Fibroblast of skin of right biceps (primary cell): ENCODE data around the gene REELD1.

Source experiments
- DNase-seq: peaks from one replicate; pipeline ENCODE4 v3.0.0-alpha.2; 2013

Gene REELD1

DNA sequence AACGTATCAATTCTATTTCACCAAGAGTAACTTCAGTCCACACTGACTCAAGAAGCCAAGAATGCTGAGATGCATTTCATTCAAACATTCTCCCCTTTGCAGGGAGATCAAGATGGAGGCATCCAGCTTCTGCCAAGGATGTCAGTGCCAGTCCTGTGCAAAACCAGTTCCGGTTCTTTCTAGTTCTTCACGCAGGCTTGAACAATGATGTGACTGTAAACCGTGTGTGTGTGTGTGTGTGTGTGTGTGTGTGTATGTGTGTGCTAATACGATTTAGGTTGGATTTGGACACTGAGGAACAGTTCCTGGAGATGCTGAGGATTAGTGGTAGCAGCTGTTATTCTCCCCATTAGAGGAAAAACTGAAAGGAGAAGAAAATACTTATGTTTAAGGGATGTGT lies at the start of gene REELD1:
Gene REELD1 (plus strand): TSS at position 301 of the 400 bp plus-strand sequence. CDS start 2,415 bp downstream, outside the sequence.
- no peak for DNase-seq

DNA sequence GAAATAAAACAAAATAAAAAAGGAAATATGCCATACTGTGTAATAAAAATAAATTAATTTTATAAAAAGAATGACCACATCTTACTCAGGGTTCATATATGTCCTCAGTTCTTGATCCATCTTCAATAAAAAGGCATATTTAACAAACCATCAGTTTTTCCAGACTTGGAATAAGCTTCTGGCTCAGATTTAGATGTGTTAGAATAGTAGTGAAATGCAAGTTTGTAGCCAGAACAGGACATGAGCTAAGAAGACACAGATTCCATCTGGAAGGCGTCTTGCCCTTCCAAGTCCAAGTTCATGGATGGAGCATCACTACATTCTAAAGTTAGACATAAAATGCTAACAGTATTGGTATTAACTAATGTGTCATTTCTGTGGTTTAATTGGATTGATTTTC lies 49.1 kb upstream of the REELD1 start:
- no peak for DNase-seq

DNA sequence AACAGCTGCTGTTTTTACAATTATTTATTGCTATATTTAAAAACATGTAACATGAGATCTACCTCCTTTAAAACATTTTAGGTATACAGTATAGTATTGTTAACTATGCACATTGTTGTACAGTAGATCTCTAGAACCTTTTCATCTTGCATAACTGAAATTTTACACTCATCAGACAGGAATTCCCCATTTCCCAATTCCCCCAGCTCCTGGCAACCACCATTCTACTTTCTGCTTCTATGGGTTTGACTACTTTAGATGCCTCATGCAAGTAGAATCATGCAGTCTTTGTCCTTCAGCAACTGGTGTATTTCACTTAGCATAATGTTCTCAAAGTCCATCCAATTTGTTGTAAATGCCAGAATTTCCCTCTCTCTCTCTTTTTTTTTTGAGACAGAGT lies 48.5 kb upstream of the REELD1 start:
- DNase-seq = peak; percentile 81

DNA sequence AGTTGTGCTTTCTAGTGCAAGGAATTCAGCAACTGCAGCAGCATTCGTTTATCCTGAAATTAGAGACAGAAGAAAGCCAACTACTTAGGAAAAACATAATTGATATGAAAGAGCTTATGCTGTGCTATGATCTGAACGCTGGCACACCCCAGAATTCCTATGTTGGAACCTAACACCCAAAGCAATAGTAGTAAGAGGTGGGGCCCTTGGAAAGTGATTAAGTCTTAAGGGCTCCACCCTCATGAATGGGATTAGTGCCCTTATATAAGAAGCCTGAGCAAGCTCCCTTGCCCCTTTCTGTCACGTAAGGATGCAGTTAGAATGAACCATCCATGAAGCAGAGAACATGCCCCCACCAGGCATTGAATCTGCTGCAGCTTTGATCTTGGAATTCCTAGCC lies 44.2 kb upstream of the REELD1 start:
- DNase-seq = no peak

DNA sequence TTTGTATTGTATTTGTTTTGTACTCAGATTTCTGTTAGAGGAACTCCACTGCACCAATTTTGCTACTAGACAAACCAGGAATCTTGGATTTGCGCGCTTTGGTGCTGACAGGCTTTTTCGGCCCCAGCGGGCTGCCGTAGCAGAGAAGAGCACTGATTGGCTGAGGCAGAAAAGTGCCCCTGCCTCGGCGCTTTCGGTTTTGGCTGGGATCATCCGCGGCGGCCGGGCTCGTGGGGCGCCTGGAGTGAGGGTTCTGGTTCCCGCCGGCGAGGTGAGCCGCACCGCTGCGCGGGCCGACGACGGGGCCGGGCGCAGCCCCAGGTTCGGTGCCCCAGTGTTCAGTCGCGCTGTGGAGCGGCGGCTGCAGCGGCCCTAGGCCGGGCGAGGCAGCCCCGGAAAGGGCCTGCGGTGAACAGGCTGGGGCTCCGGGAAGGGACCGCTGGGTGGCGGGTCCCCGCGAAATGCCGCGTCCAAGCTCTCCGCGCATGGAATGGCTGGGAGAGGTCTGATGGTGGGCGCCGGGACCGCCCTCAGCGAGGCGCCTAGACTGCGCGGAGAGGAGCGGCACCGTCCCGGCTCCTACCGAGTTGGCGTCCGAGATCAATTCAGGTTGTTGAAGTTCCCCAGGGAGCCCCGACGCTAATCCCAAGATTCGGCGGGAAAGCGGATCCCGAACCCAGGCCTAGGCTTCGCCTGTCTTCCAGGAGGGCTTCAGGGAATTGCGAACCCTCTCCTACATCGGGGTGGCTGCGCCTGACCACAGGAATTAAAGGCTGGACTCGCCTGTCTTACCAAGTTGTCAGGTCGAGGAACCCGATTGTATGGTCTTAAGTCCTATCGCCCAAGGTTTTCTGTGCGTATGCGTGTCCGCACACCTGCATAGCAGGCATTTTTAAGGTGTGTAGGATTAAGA lies 38.5 kb upstream of the REELD1 start, which contains the start of gene LSM6:
Gene LSM6 (plus strand): TSS at position 178 of the 913 bp plus-strand sequence. CDS start 7,204 bp downstream, outside the sequence.
- peak; percentile 89 for DNase-seq

DNA sequence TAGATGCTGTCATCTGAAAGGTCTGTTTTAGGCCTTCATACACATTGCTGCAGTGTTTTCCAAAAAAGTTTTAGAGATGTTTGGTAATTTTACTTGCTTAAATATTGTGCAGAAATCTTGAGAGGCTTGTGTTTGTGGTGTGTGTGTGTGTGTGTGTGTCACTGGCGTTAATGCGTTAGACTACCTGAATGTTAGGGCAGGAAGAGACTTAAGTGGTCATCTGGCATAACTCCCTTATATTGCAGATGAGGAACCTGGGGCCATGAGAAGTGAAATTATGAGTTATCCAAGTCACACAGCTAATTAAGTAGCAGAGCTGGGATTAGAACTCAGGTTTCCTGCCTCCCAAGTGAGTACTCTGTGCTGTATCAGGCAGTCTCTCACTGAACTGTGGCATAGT lies 37.4 kb upstream of the REELD1 start:
- no peak for DNase-seq

DNA sequence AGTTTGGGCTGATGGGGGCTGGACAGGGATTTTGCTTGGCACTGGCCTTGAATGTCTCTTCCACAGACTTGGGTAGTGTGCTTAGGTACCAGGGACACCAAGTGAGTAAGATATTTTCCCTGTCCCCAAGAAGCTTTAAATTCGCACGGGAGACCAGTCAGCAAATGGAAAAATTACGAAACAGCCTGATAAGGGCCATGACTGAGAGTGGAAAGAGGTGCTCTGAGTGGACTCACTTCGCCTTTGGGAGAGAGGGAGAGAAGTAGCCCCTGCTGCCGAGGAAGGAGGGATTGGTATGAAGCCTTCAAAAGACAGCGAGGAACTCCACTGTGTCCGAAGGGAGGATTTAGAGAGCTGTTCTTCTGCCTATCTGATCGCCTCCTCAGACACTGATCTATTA lies 36.2 kb upstream of the REELD1 start:
- DNase-seq = no peak

DNA sequence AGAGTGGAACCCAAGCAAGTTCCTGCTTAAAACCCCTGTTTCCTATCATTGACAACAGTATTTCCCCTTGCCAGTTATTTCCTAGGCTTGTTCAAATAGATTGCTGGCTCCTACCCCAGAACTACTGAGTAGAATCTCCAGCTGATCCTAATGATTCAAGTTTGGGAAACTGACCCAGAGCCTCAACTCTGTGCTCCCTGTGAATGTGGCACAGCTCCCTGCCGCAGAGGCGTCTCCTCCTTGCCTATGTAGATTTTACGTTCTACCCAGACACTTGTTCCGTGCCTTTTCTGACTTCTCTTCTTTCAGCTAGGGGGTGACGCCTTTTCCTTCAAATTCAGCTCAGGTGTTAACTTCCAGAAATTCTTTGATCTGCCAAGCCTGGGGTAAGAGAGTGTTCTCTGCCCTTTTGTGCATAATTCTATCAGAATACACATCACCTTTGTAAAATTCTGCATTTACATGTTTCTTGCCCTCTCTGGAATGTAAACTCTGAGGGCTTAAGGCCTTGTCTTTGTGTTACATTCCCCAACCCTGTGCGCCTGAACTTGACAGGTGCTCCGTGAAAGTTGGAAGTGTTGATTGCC lies 34.5 kb upstream of the REELD1 start:
- no peak for DNase-seq

DNA sequence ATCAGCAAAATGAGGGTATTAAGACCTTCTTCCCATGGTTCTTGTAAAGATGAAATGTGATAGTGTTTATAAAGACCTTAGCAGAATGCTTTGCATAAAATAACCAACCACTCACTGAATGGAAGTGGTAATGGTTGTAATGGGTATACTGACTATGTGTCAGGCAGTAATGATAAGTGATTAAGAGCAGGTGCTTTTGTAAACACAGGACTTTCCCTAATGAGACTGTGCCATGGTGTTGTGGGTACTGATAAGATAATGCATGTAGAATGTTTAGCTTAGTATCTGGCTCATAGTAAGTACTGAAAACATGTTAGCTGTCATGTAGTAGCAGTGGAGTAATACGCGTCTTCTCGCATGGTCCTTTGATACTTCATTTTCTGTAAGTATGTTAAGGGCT lies 31.9 kb upstream of the REELD1 start:
- DNase-seq = no peak

DNA sequence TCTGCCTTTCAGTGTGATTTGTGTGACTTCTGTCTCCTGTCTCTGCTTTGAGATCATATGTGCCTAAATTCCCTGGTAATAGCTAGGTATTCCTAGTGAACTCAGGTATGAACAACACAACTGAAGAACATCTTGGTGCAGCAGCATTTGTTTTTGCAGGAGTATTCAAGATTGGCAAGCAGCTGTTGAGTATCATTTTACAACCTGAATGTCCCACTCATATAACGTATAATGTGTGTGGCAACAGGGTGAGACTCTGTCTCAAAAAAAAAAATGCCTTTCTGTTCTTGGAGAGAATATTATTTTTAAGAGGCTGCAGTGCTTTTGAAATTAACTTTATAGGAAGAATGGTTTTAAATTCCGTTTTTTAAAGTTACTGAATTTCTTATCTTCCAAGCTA lies 31.1 kb upstream of the REELD1 start:
- DNase-seq = no peak

DNA sequence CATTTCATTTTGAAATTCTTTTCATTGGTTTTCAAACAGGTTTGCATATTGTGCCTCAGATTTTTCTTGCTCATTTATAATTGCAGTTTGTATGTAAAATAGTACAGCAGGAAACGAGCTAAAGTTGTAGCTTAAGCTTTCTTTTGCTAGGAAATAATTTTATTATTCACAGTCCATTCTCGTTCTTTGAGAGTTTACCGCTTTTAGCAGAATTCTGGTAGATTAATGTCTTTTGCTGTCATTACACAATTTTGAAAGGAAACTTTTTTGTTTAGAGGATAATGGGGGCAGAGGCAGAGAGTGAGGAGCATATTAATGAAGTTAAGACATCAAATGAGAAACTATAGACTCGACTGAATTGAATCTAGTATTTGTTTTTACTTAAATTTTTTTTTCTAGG lies 28.3 kb upstream of the REELD1 start:
- DNase-seq = no peak

DNA sequence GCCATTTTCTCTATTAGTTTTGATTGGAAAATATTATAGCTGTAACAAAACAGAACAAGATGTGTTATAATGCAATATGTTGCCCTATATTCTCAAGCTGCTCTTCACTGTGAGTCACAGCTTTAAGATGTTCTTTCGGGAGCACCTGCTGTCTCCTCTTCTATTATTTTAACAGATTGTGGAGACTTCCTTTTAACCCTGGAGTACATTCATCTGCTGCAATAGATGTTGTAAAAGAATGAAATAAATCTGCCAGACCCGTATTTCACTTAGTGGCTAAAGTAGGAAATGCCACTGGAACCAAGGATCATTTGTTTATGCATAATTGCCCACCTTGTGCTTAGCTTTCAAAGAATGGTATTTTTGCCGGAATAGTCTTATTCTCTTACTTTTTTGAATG lies 27.7 kb upstream of the REELD1 start:
- no peak for DNase-seq

DNA sequence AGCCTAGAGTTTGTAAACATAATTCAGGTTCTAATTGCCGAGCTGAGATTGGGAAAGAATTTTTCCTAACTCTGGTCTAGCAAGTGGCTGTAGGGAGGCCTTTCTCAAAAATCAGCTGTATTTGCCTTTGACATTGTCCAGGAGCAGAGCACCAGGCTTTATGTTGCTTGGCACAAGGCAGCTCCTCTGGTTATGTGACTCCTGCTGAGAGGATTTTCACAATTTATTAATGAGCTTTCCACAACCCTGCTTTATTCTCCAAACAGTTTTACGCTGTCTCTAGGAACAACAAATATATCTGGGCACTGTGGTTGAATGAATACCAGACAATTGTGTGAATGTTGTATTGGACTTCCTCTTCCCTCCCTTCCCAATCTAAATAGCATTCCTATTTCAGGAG lies 23.9 kb upstream of the REELD1 start:
- no peak for DNase-seq

DNA sequence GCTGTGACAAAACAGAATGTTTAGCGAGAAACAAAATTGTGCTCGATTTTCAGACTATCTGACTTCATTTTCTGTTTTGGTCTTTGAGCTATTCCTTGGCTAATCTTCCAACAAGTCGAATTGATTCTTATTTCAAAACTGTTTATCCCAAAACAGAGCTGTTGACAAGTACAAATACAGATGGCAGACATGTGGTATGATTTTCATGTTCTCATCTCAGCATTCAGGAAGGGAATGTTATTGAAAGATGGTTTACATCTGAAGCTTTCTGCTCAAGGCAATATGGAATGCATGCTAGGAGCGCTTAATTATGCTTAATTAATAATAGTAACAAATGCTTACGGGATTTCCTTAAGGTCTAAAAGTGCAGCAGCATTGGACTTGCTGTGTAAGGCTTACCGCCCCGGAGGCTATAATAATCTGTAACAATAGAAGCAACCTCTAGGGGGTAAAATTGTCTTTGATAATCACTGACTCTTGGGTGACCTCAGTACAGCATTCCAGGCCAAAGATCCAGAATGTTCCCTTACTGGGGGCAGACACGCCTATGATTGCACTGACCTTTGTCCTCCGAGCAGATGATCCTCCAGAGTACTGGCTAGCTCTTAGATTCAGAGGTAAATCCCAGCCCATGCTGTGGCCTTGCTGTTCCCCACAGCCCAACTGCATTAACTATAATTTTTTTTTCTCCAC lies 22.4 kb upstream of the REELD1 start:
- DNase-seq = peak; percentile 18

DNA sequence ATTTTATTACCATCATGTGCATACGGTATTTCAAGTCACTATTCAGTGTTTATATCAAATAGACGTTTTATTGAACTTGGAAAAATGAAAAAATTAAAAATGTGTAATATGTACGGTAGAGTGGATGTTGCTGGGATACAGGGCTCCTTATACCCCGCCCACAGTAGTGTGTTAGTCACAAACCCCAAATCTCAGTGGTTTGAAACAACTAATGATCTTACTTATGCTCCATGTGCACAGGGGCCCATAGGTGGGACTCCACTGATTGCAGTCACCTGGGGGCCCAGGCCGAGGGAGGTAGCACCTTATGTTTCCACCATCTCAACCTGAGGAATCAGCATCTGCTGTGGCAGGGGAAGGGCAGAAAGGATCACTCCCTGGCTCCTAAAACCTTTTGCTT lies 20.7 kb upstream of the REELD1 start:
- DNase-seq = no peak

DNA sequence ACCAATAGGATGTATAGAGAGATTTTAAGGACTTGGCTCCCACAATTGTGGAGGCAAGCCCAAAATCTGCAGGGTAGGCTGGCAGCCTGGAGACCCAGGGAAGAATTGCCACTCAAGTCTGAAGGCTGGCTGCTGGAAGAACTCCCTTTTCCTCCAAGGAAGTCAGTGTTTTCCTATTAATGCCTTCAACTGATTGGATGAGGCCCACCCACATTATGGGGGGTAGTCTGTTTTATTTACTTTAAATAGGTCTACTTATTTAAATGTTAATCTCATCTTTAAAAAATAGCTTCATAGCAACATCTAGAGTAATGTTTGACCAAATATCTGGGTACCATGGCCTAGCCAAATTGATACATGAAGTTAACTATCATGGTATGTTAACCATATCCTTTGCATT lies 20.1 kb upstream of the REELD1 start:
- DNase-seq = no peak

DNA sequence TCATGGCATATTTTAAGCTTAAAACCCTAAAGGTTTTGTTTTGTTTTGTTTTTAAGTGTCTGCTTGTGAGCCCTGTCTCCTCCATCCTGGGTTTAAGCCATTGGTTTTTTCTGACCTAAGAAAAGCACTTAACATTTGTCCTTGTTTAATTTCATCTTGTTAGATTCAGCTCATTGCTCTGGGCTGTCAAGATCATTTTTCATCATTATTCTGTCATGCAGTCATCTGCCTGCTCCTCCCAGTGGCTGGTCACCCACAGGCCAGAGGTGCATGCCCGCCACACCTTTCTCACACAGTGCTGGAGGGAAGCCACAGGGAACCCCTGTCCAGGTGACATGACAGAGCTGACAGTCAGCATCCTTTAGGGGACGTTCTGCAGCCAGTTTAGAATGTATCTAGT lies 11.7 kb upstream of the REELD1 start:
- DNase-seq = no peak

DNA sequence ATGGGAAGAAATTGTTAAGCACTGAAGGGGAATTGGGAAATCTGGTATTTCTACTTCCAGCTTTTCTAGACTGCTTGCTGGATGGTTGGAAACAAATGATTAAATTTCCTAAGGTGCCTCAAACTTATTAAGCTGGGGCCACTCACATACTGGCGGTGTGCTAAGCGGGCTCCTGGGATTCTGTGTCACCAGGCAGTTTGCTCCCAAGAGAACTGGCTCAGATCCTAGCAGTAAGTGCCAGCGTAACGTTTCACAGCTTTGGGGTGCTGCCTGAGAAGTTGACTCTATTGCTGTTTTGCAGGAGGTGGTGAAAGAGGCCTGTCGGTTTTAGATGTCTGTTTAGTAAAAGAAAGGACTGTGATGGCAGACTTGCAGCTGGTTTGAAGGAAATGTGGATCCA lies 6.9 kb upstream of the REELD1 start:
- no peak for DNase-seq

DNA sequence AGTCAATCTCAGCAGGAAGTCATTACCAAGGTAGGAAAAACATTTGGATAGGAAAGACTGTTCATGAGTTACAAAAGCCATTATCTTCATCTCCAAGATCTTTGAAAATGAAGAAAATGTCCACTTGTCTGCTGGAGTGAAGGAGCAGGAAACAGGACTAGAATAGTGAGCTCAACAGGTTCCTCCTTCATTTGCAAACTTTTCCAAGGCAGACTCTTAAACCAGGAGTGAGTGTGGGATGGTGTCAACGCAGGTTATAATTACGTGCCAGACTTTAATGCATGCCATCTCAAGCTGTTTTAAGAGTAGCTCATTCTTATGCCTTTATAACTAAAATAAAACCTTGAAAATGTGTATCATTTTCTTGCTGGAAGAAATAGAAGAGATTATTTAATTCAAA lies 3.4 kb upstream of the REELD1 start:
- no peak for DNase-seq

DNA sequence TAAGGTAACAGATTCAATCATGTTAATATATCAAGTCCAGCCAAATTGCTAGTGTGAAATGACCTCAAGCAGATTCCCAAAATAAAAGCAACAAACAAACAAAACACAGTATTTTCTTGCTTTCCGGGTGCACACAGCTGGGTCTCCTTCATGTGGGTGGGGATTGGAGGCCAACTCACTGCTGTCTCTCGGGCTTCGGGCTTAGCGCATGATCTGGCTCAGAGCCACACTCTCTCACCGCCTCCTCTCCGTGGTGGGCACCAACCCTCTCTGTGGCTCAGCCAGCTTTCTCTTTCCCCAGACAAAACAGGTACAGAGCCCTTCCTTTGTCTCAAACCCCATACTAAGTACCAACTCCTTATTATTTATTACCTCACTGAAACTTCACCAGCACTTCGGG lies 2.9 kb upstream of the REELD1 start:
- no peak for DNase-seq

DNA sequence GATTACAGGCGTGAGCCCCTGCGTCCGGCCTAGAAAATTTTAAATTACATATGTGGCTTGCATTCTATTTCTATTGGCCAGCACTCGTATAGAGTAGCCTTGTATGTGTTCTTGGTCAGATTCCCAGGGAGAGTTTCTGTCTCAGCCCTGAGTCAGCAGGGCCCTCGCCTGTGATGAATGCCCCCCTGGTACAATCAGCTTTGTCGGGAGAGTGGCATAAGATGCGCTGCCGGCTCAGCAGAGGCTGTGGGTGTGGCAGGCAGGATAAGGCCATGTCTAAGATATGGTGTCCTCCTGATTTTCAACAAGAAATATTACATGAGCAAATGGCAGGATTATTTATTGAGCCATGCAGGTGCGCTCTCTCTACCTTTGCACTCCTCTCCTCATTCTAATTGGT lies 1.6 kb upstream of the REELD1 start:
- no peak for DNase-seq

DNA sequence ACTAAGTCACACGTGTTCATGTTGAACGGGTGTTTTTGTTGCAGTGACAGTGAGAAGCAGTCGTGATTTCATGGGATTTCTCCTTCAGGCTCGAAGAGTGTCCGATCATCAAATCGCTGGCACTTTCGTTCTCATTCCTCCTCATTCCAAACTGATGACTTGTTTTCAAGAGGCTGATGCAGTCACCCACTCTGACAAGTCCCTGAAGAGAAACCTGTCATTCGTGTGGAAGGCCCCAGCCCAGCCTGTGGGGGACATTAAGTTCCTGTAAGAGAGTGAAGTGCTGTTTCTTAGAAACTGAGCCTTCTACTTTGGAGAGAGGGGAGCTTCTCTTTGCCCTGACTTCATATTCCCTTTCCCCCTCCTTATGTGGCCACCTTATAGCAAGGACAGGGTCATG lies 8.0 kb downstream of the REELD1 start:
- peak; percentile 69 for DNase-seq

DNA sequence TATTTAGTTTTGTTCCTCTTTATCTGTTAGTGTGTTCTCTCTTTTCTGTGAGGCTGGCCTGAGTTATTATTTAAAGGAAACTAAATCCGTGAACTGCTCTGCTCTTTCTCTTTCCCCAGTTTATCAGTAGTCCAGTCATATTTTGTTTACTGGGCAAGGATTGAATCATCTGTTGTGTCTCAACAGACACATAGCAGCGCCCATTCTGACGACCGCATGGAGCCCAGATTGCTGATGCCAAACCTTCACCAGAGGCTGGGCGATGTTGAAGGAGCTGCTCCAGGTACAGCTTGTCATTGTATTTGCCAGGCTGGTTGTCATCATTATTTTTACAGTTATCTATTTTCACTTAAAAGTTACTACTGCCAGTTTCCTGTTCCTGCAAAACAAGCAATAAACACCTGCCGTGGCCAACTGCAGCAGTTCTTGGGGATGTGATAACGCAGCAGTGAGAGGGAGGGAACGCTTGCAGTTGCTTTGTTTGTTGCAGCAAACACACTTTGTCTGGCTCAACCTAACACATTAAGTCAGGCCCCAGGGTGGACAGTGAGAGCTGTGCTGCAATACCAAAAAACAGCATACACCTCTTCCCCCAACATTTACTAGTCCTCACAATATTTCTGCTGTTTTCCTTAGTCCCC lies 10.1 kb downstream of the REELD1 start:
- no peak for DNase-seq
